RWPE1 (cell line): ENCODE measurements around the gene AP1S3.

ENCODE experiments used
- CTCF ChIA-PET: fragments of 350-600 bp; sonication (Branson Sonifier 250); formaldehyde crosslinking; extraction: SDS; loops from one replicate; lab custom pipeline; 2021; lab: Yijun Ruan, JAX
- POLR2A ChIA-PET: fragments of 400-600 bp; formaldehyde crosslinking; extraction: SDS; loops from one replicate; lab custom pipeline; 2020; ENCODE audit warnings: antibody characterized with exemption; ENCODE audit not compliant: low non-redundant PET; lab: Yijun Ruan, JAX
- DNase-seq: peaks from one replicate; pipeline ENCODE4 v3.0.0; 2012; ENCODE audit warnings: low spot score
- H3K27ac ChIP-seq: fragments of 450-650 bp; 2 replicates; pipeline ENCODE4 v1.5.1; 2017
- CTCF ChIP-seq: fragments of 450-650 bp; conservative IDR thresholded peaks from 2 replicates; pipeline ENCODE4 v1.5.1; 2017; ENCODE audit warnings: low read depth, mild to moderate bottlenecking

Gene AP1S3

GRCh38 chr2:223855426-223855825 is 18.0 kb upstream of the AP1S3 start:
- no peak overlapping the region for H3K27ac ChIP-seq
- TF ChIP-seq CTCF, result no peak
- DNase-seq, result no peak
- POLR2A ChIA-PET, result no interaction called here
- CTCF ChIA-PET, result no interaction called here

GRCh38 chr2:223854741-223855140 is 17.4 kb upstream of the AP1S3 start:
- no peak for DNase-seq
- TF ChIP-seq CTCF, result no peak
- POLR2A ChIA-PET, result no interaction called here
- no peak overlapping the region for H3K27ac ChIP-seq
- CTCF ChIA-PET, result no interaction called here

- ChIA-PET POLR2A (no interaction called here), CTCF (no interaction called here)
- TF ChIP-seq CTCF, result no peak
- H3K27ac ChIP-seq, result no peak overlapping the region
- peak; percentile 38 for DNase-seq
These were observed 16.0 kb upstream of the AP1S3 start for GRCh38 chr2:223853425-223853837.

GRCh38 chr2:223852281-223852795 is 15.0 kb upstream of the AP1S3 start:
- H3K27ac ChIP-seq, result no peak overlapping the region
- ChIA-PET POLR2A (interaction anchor here (0.6 kb wide), 2 partner anchors 22 to 61 kb away, joined by 3 to 6 read pairs; no protein-coding TSS in a partner anchor), CTCF (no interaction called here)
- no peak for TF ChIP-seq CTCF
- no peak for DNase-seq

- ChIA-PET CTCF (interaction anchor here (0.7 kb wide), 1 partner anchor 985 kb away, joined by 3 read pairs; no protein-coding TSS in a partner anchor), POLR2A (no interaction called here)
- no peak for DNase-seq
- no peak overlapping the region for H3K27ac ChIP-seq
- no peak for TF ChIP-seq CTCF
These were observed 10.0 kb upstream of the AP1S3 start for GRCh38 chr2:223847410-223847809.

GRCh38 chr2:223846515-223846914 is 9.1 kb upstream of the AP1S3 start:
- ChIA-PET CTCF (interaction anchor here (0.7 kb wide), 1 partner anchor 984 kb away, joined by 3 read pairs; no protein-coding TSS in a partner anchor), POLR2A (no interaction called here)
- no peak for TF ChIP-seq CTCF
- DNase-seq, result peak; percentile 55
- no peak overlapping the region for H3K27ac ChIP-seq
